Keratinocyte (primary cell): Measurements from ENCODE around the gene MAPK4. TPM values are rescaled to one million over a fixed set of nuclear protein-coding genes. Genes with fewer than 3 reads are reported as not detected.

Experiments used
- DNase-seq: peaks from one replicate; pipeline ENCODE4 v3.0.0-alpha.2; 2011; ENCODE audit warnings: low read depth, missing footprints, low spot score
- FAIRE-seq: peaks from 2 replicates; lab custom pipeline; 2011; peaks lifted over from hg19 to GRCh38; lab: Jason Lieb, UNC
- H2AFZ ChIP-seq: 2 replicates; pipeline ENCODE4 v1.6.0; 2012; ENCODE audit warnings: low read length, control low read depth, inconsistent platforms; ENCODE audit not compliant: control insufficient read depth
- H3K27ac ChIP-seq: 2 replicates; pipeline ENCODE4 v1.5.1; 2011; ENCODE audit warnings: low read length; ENCODE audit not compliant: control insufficient read depth, insufficient read depth
- H3K27me3 ChIP-seq: 3 replicates; pipeline ENCODE4 v1.6.0; 2011; ENCODE audit warnings: low read length; ENCODE audit not compliant: control insufficient read depth, insufficient read depth; ENCODE audit errors: extremely low read depth
- H3K36me3 ChIP-seq, 2 experiments: 2 replicates in 1 of 2; 3 replicates in 1 of 2; pipeline ENCODE4 v1.5.1; 2011; ENCODE audit warnings: low read length in 2 of 2, mild to moderate bottlenecking in 1 of 2; ENCODE audit not compliant: control insufficient read depth in 2 of 2, insufficient read depth in 2 of 2; ENCODE audit errors: extremely low read depth in 1 of 2
- H3K4me1 ChIP-seq: 3 replicates; pipeline ENCODE4 v1.5.1; 2011; ENCODE audit warnings: low read length; ENCODE audit not compliant: control insufficient read depth, insufficient read depth; ENCODE audit errors: extremely low read depth
- H3K4me2 ChIP-seq: 3 replicates; pipeline ENCODE4 v1.6.0; 2011; ENCODE audit warnings: low read depth, low read length; ENCODE audit not compliant: control insufficient read depth, insufficient read depth; ENCODE audit errors: extremely low read depth
- H3K4me3 ChIP-seq, 3 experiments: fragments of 200-600 bp in 1 of 3; sonication (generic) in 1 of 3; 2 replicates in 2 of 3; 3 replicates in 1 of 3; pipeline ENCODE4 v1.5.1; 2011 to 2016; ENCODE audit warnings: low read length in 3 of 3, mild to moderate bottlenecking in 3 of 3, control low read depth in 2 of 3, inconsistent platforms in 1 of 3, low read depth in 1 of 3, mixed read lengths in 1 of 3, mixed run types in 1 of 3, moderate library complexity in 1 of 3; ENCODE audit not compliant: control insufficient read depth in 2 of 3, insufficient read depth in 2 of 3; ENCODE audit errors: extremely low read depth in 1 of 3
- H3K79me2 ChIP-seq: 2 replicates; pipeline ENCODE4 v1.6.0; 2012; ENCODE audit warnings: low read length; ENCODE audit not compliant: control insufficient read depth, insufficient read depth
- H3K9ac ChIP-seq: 3 replicates; pipeline ENCODE4 v1.6.0; 2011; ENCODE audit warnings: low read length; ENCODE audit not compliant: control insufficient read depth, insufficient read depth; ENCODE audit errors: extremely low read depth
- H3K9me1 ChIP-seq: 3 replicates; pipeline ENCODE4 v1.6.0; 2011; ENCODE audit warnings: low read length; ENCODE audit not compliant: control insufficient read depth, insufficient read depth; ENCODE audit errors: extremely low read depth
- H3K9me3 ChIP-seq: 2 replicates; pipeline ENCODE4 v1.5.1; 2012; ENCODE audit warnings: low read depth, low read length; ENCODE audit not compliant: control insufficient read depth
- H4K20me1 ChIP-seq: 3 replicates; pipeline ENCODE4 v1.6.0; 2011; ENCODE audit warnings: low read length; ENCODE audit not compliant: control insufficient read depth, insufficient read depth; ENCODE audit errors: extremely low read depth
- CTCF ChIP-seq, 3 experiments: IDR thresholded peaks in 1 of 3; conservative IDR thresholded peaks in 1 of 3; optimal IDR thresholded peaks in 1 of 3; 2 replicates in 2 of 3; 3 replicates in 1 of 3; pipeline versions ENCODE3 to v1.5.1; 2011; ENCODE audit warnings: low read length in 3 of 3, mild to moderate bottlenecking in 3 of 3, moderate library complexity in 2 of 3, control low read depth in 1 of 3, inconsistent platforms in 1 of 3; ENCODE audit not compliant: insufficient read depth in 2 of 3; ENCODE audit errors: extremely low read depth in 1 of 3
- EZH2 ChIP-seq: IDR thresholded peaks from one replicate; pipeline ENCODE4 v1.6.1; 2012; ENCODE audit warnings: inconsistent platforms, mild to moderate bottlenecking, low read length, moderate library complexity
- dilution Hi-C: fragments of 300-500 bp; cut with MboI; formaldehyde crosslinking; loops from one replicate; pipeline ENCODE4 v1.7.0; 2020; ENCODE audit warnings: low sequenced_read_pairs; ENCODE audit not compliant: extremely low pct_ligation_motif_present
- polyA plus RNA-seq, 5 experiments: library from polyadenylated mRNA; depleted of rRNA in 3 of 5; stranded (reverse) in 3 of 5; stranded (forward) in 1 of 5; unstranded in 1 of 5; fragments of >200 nt; gene quantifications; 1 replicate in 1 of 5; 2 replicates in 3 of 5; 3 replicates in 1 of 5; pipeline versions ENCODE4 v1.2.1 to v1.2.3, GENCODE V29; 2011 to 2012; ENCODE audit warnings: missing spikeins in 2 of 5, low read depth in 1 of 5, low replicate concordance in 1 of 5

MAPK4 gene
- polyA plus RNA-seq, 1 donor (not counting 4 experiments of a cell fraction or from before 2014, with no cell fraction given): not detected

- FAIRE-seq (no peak), DNase-seq (no peak)
- H3K4me1 ChIP-seq: peaks cover 28% of the 10 kb centered on the region
- no peaks in the 10 kb centered on the region for H3K27me3 ChIP-seq
- H3K4me3 ChIP-seq: no peak overlapping the region
- H3K79me2 ChIP-seq: no peaks in the 10 kb centered on the region
- no peaks in the 10 kb centered on the region for H4K20me1 ChIP-seq
- H3K4me2 ChIP-seq: no peak overlapping the region
- H3K36me3 ChIP-seq: no peaks in the 10 kb centered on the region
- no peak overlapping the region for H3K9ac ChIP-seq
- H3K27ac ChIP-seq: no peak overlapping the region
- H3K9me3 ChIP-seq: no peaks in the 10 kb centered on the region
- TF ChIP-seq CTCF (optimal IDR thresholded peaks at IDR 0.05 in 1 of 3, IDR thresholded peaks at IDR 0.05 in 1 of 3, conservative IDR thresholded peaks at IDR 0.05 in 1 of 3; ENCODE audit: extremely low read depth in 1 of 3, insufficient read depth in 2 of 3, low read length in 3 of 3): no peak
- H3K9me1 ChIP-seq: no peaks in the 10 kb centered on the region
- dilution Hi-C loops: no loop called here
- no peak overlapping the region for H2AFZ ChIP-seq
Measured at GRCh38 chr18:50630895-50631294, 71.0 kb downstream of the MAPK4 start.

- H3K9me1 ChIP-seq: no peaks in the 10 kb centered on the region
- peak; percentile 5 for FAIRE-seq
- H3K4me1 ChIP-seq: peaks cover 28% of the 10 kb centered on the region
- no peaks in the 10 kb centered on the region for H4K20me1 ChIP-seq
- dilution Hi-C loops: no loop called here
- no peak overlapping the region for H3K4me3 ChIP-seq
- no peaks in the 10 kb centered on the region for H3K9me3 ChIP-seq
- H3K9ac ChIP-seq: no peak overlapping the region
- TF ChIP-seq CTCF (optimal IDR thresholded peaks at IDR 0.05 in 1 of 3, IDR thresholded peaks at IDR 0.05 in 1 of 3, conservative IDR thresholded peaks at IDR 0.05 in 1 of 3; ENCODE audit: extremely low read depth in 1 of 3, insufficient read depth in 2 of 3, low read length in 3 of 3) (no peak), EZH2 (no peak)
- no peaks in the 10 kb centered on the region for H3K27me3 ChIP-seq
- no peak overlapping the region for H3K4me2 ChIP-seq
- H3K79me2 ChIP-seq: no peaks in the 10 kb centered on the region
- no peak for DNase-seq
- H3K36me3 ChIP-seq: no peaks in the 10 kb centered on the region
- no peak overlapping the region for H3K27ac ChIP-seq
- no peak overlapping the region for H2AFZ ChIP-seq
Measured at GRCh38 chr18:50632895-50633515, 73.1 kb downstream of the MAPK4 start.
